ENCODE measurements around the gene DNHD1.

Gene DNHD1

DNA sequence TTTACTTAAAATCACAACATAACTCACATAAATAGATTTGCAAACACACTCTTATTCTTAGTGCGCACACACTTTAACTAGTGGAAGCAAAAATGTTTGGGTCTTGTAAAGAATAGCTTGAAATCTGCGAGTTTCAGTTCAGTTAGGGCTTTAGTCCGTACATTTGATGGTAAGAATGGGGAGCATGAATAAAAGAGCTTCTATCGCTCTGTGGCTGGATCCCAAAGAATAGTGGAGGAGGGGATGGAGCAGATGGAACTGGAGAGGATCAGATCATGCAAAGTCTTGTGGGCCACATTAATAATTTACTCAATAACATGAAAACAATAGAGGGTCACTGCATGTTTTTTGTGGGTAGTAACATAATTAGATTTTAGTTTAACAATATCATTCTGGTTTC is 44.3 kb downstream of the DNHD1 start:
- no peak for DNase-seq

DNA sequence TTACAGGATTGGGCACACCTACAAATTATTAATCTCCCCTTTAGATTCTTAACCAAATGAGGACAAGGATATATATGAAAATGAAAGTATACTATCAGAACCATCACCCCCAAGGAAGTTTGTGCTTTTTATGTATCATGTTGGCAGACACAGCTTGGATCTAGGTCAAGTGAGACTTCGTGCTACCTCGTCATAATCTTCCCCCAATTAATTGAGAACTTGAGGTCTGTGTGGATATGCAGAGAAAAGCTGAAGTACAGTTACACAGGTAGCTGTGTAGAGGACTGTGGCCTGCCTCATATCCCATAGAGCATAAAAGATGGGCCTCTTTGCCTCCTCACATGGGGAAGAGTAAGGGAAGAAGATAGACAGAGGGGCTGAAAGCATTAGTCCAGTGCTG is 45.6 kb downstream of the DNHD1 start:
- DNase-seq, result no peak

DNA sequence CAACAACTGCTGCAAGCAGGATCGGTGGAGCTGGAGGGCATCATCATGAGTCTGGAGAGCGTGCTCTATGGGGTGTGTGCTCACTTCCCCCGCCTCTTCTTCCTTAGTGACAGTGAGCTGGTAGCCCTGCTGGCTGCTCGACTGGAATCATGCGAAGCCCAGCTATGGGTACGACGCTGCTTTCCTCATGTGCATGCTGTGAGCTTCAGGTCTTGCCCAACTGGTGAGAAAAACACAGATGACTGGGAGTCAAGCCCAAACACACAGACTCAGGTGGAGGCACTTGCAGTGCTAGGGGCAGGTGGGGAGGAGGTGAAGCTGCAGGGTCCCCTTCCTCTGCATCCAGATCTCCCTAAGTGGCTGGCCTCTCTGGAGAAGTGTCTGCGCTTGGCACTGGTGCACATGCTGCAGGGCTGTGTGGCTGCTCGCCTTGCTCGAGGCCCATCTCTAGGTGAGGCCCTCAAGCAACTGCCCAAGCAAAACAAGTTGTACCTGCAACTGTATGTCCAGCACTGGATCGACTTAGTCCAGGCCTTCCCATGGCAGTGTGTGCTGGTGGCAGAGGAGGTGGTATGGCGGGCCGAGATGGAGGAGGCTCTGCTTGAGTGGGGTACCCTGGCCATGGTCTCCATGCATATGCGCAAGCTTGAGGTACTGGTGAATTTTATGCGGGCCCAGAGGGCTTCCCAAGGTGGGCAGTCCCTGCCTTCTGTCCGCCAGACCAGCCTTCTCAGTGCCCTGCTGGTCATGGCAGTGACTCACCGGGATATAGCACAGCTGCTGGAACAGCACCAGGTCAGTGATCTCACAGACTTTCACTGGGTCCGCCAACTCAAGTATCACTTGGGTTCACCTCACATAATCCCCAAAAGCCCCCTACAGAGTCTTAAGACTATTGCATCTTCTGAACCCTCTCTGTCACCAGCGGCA is 48.1 kb downstream of the DNHD1 start:
- DNase-seq, result no peak

DNA sequence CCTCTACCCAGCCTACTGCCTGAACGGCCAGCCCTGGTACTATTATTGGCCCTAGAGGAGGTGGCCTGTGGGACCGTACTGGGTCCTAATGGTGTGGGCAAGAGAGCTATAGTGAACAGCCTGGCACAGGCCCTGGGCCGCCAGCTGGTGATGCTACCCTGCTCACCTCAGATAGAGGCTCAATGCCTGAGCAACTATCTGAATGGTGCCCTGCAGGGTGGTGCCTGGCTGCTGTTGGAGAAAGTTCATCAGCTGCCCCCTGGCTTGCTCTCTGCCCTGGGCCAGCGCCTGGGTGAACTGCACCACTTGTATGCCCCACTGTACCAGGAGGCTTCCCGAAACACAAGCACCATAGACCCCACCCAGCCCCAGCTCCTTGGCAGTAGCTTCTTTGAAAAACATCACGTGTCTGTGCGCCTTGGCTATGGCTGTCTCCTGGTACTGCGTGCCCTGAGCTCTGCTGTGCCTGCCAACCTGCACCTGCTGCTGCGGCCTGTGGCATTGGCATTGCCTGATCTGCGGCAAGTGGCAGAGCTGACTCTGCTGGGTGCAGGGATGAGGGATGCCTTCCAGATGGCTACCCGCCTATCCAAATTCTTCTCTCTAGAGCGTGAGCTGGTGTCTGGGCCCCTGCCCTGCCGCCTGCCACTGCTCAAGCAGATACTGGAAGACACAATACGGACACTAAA is 49.0 kb downstream of the DNHD1 start:
- no peak for DNase-seq

DNA sequence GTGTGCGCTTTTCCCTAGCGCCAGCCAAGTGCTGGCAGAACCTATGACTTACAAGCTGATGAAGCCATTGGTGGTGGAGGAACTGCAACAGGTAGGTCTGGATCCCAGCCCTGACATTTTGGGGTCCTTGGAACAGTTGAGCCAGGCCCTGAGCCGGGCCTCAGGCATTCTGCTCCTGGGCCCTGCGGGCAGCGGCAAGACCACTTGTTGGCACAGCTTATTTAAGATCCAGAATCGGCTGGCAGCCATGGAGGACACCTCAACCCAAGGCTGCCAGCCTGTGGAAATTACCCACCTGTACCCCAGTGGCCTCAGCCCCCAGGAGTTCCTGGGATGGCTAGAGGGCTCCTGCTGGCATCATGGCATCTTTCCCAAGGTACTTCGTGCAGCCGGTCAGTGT is 49.7 kb downstream of the DNHD1 start:
- no peak for DNase-seq

DNA sequence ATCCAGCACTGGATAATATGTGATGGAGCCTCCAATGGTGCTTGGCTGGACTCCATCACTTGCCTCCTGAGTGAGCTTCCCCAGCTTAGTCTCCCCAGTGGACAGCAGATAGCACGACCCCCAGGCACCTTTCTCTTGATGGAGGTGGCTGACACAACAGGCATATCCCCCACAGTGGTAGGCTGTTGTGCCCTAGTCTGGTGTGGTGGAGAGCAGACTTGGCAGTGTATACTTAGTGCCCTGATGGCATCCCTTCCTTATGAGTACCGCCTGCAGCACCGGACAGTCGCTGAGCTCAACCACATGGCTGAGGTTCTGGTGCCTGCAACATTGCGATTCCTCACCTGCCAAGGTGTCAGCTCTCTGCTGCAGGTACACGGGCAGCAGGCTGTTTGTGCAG is 50.1 kb downstream of the DNHD1 start:
- DNase-seq, result no peak

GRCh38 chr11:6548121-6548520 is 51.0 kb downstream of the DNHD1 start:
- no peak for DNase-seq

GRCh38 chr11:6548641-6549040 is 51.6 kb downstream of the DNHD1 start:
- no peak for DNase-seq

DNA sequence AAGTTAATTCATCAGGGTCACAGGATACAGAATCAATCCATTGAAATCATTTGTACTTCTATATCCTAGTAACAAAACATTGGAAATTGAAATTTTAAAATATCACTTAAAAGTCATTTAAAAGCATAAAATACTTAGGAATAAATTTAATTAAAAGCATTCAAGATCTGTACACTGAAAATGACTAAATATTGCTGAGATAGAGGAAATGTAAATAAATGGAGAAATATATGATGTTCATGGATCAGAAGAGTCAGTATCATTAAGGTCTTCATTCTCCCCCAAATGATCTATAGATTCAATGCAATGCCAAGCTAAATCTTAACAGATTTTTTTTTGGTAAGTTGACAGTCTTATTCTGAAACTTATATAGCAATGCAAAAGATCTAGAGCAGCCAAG is 56.6 kb downstream of the DNHD1 start:
- no peak for DNase-seq

- DNase-seq, result no peak
Observed at GRCh38 chr11:6554828-6555706, 58.0 kb downstream of the DNHD1 start.

- DNase-seq, result no peak
Observed at GRCh38 chr11:6556139-6556949, 59.3 kb downstream of the DNHD1 start.

DNA sequence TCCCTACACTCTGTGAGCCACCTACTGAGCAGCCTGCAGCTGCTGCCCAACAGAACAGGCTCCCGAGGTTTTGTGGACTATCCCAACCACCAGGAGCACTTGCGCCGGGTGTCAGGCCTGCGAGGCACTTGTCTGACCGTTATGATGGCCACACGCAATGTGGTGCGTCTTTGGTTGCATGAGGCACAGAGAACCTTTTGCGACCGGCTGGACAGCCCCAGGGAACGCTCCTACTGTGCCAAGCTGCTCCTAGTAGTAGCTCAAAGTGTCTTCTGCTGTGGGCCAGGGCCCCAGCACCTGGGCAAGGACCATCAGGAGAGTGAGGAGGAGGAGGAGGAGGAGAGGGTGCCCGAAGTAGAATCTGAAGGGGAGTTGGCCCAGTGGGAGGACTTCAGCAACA is 60.0 kb downstream of the DNHD1 start:
- no peak for DNase-seq

GRCh38 chr11:6557761-6558674 is 60.9 kb downstream of the DNHD1 start:
- DNase-seq, result no peak

DNA sequence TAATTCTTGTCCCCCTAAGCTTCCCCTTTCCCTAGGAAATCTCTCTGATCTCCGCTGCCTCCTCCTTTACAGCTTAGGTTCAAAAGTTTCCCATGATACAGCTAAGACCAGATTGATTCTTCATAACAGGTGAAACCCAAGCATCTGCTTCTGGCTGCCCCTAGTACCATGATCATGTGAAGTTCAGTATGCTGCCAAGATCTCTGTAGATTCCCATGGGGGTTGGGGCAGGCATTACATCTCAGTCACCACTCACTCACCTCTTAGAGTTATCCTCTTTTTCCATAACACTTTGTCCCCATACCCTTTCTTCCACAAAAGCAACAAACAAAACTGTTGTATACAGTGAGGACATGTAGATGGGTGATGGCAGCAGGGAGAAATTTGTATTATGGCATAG is 62.3 kb downstream of the DNHD1 start:
- no peak for DNase-seq

GRCh38 chr11:6561288-6561687 is 64.2 kb downstream of the DNHD1 start:
- no peak for DNase-seq

DNA sequence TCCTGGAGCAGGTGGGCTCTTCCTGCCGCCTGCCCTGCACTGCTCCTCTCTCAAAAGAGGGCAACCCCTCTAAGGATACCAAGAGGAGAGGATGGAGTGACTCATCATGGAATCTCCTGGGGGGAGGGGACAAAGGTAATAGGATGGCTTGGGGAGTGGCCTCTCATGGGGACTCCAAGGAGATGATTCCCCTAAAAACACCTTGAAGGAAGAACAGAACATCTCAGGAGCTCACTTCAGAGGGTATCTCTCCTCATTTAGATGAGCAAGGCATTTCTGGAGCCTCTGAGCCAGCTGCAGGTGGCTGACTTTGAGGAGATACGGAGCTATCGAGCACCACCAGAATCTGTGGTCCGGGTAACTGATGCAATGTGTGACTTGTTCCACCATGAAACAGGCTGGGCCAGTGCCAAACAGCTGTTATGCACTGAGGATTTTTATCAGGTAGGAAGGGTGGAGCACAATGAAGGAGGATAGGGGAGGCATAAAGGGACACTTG is 66.1 kb downstream of the DNHD1 start:
- no peak for DNase-seq

DNA sequence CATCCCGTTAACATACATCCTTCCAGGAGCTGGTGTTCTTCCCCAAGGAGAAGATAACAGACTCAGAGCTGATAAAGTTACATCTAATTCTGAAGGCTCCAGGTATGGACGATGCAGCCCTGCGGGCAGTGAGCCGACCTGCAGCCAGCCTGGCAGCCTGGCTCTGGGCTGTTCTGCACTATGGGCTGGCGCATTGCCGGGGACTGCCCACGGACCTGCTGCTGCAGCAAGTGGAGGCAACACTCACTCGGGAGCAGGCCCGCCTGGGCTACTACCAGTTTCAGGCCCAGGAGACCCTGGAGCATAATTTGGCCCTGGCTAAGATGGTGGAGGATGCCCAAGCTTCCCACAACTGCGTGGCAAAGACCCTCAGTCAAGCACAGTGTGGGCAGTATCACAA is 66.6 kb downstream of the DNHD1 start:
- DNase-seq, result no peak

GRCh38 chr11:6565325-6565724 is 68.2 kb downstream of the DNHD1 start:
- DNase-seq, result no peak

DNA sequence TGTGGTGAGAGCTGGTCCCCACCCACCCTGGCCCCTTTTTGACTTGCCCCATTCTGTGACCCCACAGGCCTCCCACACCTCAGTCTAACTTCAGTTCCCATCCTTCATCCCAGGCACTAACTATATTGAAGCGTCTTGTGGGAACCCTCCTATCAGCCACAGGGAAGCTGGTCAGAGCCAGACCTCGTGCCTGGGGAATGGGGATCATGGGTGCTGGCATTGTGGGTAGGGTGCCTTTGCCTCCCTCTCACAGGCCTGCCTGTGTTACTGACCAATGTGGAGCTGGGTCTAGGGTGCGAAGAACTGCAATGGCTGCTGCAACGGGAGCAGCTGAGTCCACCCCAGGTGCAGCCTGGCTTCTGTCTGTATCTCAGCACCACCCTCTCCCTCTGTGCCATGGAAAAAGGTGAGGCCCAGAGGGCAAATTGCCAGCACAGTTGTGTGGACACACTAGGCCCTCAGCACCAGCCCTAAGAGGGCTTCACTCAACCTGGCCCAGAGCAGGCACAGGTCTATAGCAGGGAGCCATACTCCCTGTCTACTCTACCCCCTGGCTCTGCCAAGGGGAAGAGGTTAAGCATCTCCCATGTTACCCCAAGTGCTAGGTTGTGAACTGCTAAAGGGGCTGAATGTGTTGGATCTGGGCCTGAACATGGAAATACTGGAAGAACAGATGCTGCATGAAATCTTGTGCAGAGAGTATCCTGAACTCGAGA is 69.1 kb downstream of the DNHD1 start:
- no peak for DNase-seq

DNA sequence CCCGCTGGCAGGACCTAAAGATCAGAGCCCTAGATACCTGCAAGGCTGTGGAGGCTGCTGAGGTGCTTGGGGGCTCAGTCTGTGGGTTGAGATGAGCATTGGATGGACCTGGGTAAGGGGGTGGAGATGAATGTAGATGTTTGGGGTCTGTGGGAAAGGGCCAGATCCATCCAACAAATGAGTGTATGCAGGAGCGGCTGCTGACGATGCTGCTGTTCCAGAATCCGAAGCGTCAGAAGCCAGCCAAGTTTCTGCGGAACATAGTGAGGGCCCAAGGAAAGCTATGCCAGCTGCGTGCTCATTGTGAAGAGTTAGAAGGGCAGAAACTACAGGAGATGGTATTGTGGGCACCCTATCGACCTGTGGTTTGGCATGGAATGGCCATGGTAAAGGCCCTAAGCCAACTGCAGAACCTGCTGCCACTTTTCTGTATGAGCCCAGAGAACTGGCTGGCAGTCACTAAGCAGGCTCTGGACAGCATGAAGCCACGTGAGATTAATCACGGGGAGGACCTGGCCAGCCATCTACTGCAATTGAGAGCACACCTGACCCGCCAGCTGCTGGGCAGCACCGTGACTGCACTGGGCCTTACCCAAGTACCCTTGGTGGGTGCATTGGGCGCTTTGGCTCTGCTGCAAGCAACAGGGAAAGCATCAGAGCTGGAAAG is 69.8 kb downstream of the DNHD1 start:
- DNase-seq, result no peak
